ENCODE measurements around the gene MSI2. TPM values are rescaled to one million over a fixed set of nuclear protein-coding genes. Genes with fewer than 3 reads are reported as not detected.

MSI2 gene
- total and polyA plus RNA-seq, 2 donors (not counting 3 experiments of a cell fraction or from before 2014, with no cell fraction given) = 20.9 to 59.3 TPM

DNA sequence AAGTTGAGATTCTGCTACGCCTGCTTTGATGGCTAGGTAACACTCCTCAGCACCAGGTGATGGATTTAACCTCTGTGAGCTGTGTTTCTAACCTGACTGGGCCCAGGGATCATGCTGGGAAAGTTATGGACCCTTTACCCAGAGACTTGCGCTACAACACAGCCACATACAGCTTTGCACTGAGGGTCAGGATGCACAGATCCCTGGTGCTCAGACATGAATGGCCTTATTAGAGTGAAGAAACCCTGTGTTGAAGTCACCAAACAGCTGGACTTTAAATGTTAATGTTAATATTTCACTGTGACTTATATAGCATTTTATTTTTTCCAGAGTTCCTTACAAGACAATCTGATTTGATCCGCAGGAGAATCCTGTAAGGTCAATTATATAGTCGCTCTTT, 114.3 kb downstream of the MSI2 start:
- H3K27ac ChIP-seq (ENCODE audit: insufficient read depth, low read depth, low read length) = no peak overlapping the region
- no peaks in the 10 kb centered on the region for H3K36me3 ChIP-seq (ENCODE audit: control insufficient read depth in 2 of 2, extremely low read depth in 1 of 2, insufficient read depth in 2 of 2, low read length in 2 of 2)
- peaks cover 5% of the 10 kb centered on the region for H3K4me1 ChIP-seq (ENCODE audit: control insufficient read depth, extremely low read depth, insufficient read depth, low read length)
- FAIRE-seq (no peak), DNase-seq (ENCODE audit: low read depth, low spot score) (no peak)
- no peak overlapping the region for H3K4me2 ChIP-seq (ENCODE audit: insufficient read depth, low read length)
- H3K9me3 ChIP-seq (replicated peaks; ENCODE audit: control insufficient read depth, insufficient read depth, low read length) = no peaks in the 10 kb centered on the region
- ChIA-PET POLR2A (no interaction called here), CTCF (no interaction called here)
- H3K4me3 ChIP-seq (replicated peaks in 1 of 3; ENCODE audit: insufficient read depth in 1 of 3, low read depth in 1 of 3, low read length in 3 of 3) = no peak overlapping the region
- intact Hi-C loops (cut with micrococcal nuclease) (no loop called here), dilution Hi-C loops (cut with MboI; ENCODE audit: extremely low pct_ligation_motif_present, low sequenced_read_pairs) (no loop called here)
- no peak overlapping the region for H2AFZ ChIP-seq (ENCODE audit: low read depth, low read length)
- H4K20me1 ChIP-seq (replicated peaks; ENCODE audit: control insufficient read depth, extremely low read depth, insufficient read depth, low read length) = no peaks in the 10 kb centered on the region
- no TSS peak for BruUV-seq (replicated peaks)
- H3K27me3 ChIP-seq (ENCODE audit: control insufficient read depth in 2 of 2, insufficient read depth in 2 of 2, low read length in 2 of 2) = no peaks in the 10 kb centered on the region
- no peak for TF ChIP-seq JUN (IDR thresholded peaks at IDR 0.05; ENCODE audit: borderline replicate concordance, insufficient read depth, insufficient read length, low read depth)
- no peak for TF ChIP-seq POLR2A (IDR thresholded peaks at IDR 0.05; ENCODE audit: low read depth, low read length)
- no peak for TF ChIP-seq GATA2 (IDR thresholded peaks at IDR 0.05; ENCODE audit: insufficient read depth, insufficient read length, low read depth, low read length)
- TF ChIP-seq FOS (IDR thresholded peaks at IDR 0.05; ENCODE audit: borderline replicate concordance, insufficient read depth, low read length) = no peak
- TF ChIP-seq, protein P1, sequence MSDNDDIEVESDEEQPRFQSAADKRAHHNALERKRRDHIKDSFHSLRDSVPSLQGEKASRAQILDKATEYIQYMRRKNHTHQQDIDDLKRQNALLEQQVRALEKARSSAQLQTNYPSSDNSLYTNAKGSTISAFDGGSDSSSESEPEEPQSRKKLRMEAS (IDR thresholded peaks at IDR 0.05; ENCODE audit: insufficient read depth, insufficient read length) = no peak
- no peak for TF ChIP-seq EZH2 (IDR thresholded peaks at IDR 0.05; ENCODE audit: borderline replicate concordance, low read depth, low read length, severe bottlenecking)
- TF ChIP-seq MYC (IDR thresholded peaks at IDR 0.05; ENCODE audit: low read depth, low read length) = no peak
- TF ChIP-seq POLR2AphosphoS5 (IDR thresholded peaks at IDR 0.05; ENCODE audit: insufficient read depth, low read depth, low read length) = no peak
- TF ChIP-seq, protein P2, sequence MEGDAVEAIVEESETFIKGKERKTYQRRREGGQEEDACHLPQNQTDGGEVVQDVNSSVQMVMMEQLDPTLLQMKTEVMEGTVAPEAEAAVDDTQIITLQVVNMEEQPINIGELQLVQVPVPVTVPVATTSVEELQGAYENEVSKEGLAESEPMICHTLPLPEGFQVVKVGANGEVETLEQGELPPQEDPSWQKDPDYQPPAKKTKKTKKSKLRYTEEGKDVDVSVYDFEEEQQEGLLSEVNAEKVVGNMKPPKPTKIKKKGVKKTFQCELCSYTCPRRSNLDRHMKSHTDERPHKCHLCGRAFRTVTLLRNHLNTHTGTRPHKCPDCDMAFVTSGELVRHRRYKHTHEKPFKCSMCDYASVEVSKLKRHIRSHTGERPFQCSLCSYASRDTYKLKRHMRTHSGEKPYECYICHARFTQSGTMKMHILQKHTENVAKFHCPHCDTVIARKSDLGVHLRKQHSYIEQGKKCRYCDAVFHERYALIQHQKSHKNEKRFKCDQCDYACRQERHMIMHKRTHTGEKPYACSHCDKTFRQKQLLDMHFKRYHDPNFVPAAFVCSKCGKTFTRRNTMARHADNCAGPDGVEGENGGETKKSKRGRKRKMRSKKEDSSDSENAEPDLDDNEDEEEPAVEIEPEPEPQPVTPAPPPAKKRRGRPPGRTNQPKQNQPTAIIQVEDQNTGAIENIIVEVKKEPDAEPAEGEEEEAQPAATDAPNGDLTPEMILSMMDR (IDR thresholded peaks at IDR 0.05; ENCODE audit: extremely low read depth in 1 of 2, insufficient read depth in 1 of 2, low read depth in 1 of 2, low read length in 2 of 2) = no peak
- no peak overlapping the region for H3K9ac ChIP-seq (replicated peaks; ENCODE audit: extremely low read depth, insufficient read depth, low read length)
- no peaks in the 10 kb centered on the region for H3K79me2 ChIP-seq (ENCODE audit: control insufficient read depth, insufficient read depth, low read length)
- H3K9me1 ChIP-seq (replicated peaks; ENCODE audit: control insufficient read depth, extremely low read depth, insufficient read depth, low read length) = no peaks in the 10 kb centered on the region

Data from endothelial cell of umbilical vein (primary cell).